ENCODE measurements around the gene POP5.
"Not testable (repeated sequence)": the region's sequence is repeated elsewhere in the genome, so short reads cannot be mapped to it uniquely, and the experiment has no call there.

GRCh38 chr12:120602416-120602815 is 21.2 kb upstream of the POP5 start:
- not testable (repeated sequence) for TF ChIP-seq CTCF (conservative IDR thresholded peaks at IDR 0.05; ENCODE audit: low read depth in 2 of 2); POLR2AphosphoS5 (IDR thresholded peaks at IDR 0.05; ENCODE audit: low read depth); EZH2 (IDR thresholded peaks at IDR 0.05; ENCODE audit: low read depth, unreplicated experiment); REST (IDR thresholded peaks at IDR 0.05; ENCODE audit: unreplicated experiment); NANOG (IDR thresholded peaks at IDR 0.05; ENCODE audit: borderline replicate concordance); ZNF462 (CRISPR knock-in tag; IDR thresholded peaks at IDR 0.05); STAT1 (IDR thresholded peaks at IDR 0.05; ENCODE audit: unreplicated experiment); ETS1 (IDR thresholded peaks at IDR 0.05); EZH2phosphoT487 (IDR thresholded peaks at IDR 0.05; ENCODE audit: unreplicated experiment); ZNF114 (CRISPR knock-in tag; IDR thresholded peaks at IDR 0.05); JUNB (IDR thresholded peaks at IDR 0.05; ENCODE audit: unreplicated experiment); CREB1 (CRISPR knock-in tag; IDR thresholded peaks at IDR 0.05; ENCODE audit: low read depth); ZNF331 (CRISPR knock-in tag; IDR thresholded peaks at IDR 0.05; ENCODE audit: low read depth)
